Esophagus squamous epithelium (tissue), 4 donors: ENCODE results near the gene CST1.
"Not testable (repeated sequence)": the region's sequence is repeated elsewhere in the genome, so short reads cannot be mapped to it uniquely, and the experiment has no call there.

Source experiments
- POLR2A ChIP-seq, 4 donors: fragments of 450-650 bp; IDR thresholded peaks; one replicate each; pipeline ENCODE4 v1.6.1; 2017; ENCODE audit warnings: antibody characterized with exemption in 4 of 4, mild to moderate bottlenecking in 4 of 4, moderate library complexity in 3 of 4
- TF ChIP-seq, protein P1 (sequence below), 6 experiments: fragments of 450-650 bp in 4 of 6; fragments of 200-600 bp in 2 of 6; sonication (generic) in 2 of 6; IDR thresholded peaks; one replicate each; pipeline ENCODE4 v1.5.1; 2016 to 2019; ENCODE audit warnings: antibody characterized with exemption in 6 of 6, mild to moderate bottlenecking in 4 of 6, moderate library complexity in 4 of 6

DNA sequence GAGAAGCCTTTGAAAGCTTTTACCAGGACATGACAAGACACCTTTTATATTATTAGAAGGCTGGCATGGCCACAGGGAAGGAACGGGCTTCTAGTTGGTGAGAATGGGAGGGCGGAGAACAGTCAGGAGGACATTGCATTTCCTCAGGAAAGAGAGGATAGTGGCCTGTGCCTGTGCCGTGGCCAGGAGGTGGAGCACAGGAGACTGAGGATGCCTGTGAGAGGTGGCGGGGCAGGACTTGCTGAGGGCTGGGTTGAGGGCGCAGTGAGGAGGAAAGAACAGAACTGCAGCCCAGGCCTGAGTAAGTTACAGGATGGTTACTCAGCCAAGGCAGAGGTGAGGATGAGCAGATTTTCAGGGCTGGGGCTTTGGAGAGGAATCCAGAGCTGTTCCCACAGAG lies 27.9 kb downstream of the CST1 start:
- TF ChIP-seq, protein P1, sequence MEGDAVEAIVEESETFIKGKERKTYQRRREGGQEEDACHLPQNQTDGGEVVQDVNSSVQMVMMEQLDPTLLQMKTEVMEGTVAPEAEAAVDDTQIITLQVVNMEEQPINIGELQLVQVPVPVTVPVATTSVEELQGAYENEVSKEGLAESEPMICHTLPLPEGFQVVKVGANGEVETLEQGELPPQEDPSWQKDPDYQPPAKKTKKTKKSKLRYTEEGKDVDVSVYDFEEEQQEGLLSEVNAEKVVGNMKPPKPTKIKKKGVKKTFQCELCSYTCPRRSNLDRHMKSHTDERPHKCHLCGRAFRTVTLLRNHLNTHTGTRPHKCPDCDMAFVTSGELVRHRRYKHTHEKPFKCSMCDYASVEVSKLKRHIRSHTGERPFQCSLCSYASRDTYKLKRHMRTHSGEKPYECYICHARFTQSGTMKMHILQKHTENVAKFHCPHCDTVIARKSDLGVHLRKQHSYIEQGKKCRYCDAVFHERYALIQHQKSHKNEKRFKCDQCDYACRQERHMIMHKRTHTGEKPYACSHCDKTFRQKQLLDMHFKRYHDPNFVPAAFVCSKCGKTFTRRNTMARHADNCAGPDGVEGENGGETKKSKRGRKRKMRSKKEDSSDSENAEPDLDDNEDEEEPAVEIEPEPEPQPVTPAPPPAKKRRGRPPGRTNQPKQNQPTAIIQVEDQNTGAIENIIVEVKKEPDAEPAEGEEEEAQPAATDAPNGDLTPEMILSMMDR (IDR thresholded peaks at IDR 0.05): not testable (repeated sequence)
- TF ChIP-seq POLR2A (IDR thresholded peaks at IDR 0.05): not testable (repeated sequence)
